SK-N-DZ (cell line): Measurements from ENCODE around the gene CIBAR2.

Experiments
- DNase-seq: peaks from one replicate; pipeline ENCODE4 v3.0.0-alpha.2; 2015; ENCODE audit warnings: low spot score

CIBAR2 gene

DNA sequence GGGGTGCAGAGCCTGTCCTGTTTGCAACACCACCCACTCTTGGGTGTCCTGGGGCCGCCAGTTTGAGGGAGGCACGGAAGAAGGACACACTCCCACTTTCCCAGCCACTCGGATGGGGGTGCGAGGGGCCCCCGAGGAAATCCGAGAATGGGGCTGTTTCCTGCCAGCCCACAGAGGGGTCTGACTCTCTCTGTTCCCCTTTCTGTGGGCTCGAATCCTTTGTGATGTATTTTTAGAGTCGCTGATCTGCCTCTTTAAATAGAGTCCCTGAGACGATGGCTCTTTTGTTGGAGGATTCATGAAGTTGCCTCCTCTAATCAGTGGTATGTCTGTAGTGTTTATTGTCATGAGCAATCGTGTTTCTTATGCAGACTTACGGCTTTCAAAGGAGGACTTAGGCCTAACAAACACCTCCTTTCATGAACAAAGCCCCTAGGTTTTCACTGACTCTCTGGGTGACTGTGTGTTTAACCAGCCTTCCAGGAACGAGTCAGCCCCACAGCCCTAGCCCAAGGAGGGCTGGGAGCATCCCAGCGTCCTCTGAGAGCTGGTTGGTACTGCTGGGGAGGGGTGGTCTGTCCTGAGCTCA is 29.1 kb downstream of the CIBAR2 start:
- no peak for DNase-seq

DNA sequence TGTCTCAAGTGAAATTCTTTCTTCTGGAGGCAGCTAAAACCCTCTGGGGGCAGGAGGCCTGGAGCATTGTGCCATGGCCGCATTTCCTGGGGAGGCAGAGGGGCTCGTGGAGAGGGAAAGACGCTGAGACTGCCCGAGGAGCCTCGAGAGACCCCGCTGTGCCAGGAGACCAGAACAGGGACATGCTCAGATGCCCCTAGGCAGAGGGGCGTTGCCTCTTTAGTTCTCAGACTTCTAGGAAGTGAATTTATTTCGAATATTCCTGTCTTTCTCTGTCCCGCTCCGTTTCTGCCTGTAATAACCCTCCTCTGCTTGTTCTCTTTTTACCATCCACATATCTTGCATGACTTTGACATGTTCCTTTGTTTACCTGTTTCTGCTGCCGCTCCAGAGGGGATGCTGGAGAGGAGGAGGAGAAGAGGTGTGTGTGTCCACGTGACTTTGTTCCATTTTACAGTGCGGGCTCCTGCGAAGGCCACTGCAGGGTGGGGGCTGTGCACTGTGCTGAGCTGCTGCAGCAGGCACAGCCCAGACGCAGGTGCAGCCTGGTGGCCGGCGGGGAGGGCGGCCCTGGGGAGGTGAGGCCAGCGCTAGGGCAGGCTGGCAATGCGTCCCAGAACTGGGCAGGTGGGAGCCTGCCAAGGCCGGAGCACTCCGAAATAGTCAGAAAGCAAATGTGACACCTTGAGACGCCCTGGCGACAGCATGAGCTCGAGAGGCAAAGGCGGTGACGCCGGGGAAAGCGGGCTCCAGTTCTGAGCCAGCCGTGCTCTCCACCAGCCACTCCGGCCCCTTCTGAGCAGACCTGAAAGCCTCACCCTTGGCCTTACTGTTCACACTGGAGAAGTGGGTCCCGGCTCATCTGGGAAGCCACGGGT is 29.9 kb downstream of the CIBAR2 start:
- peak; percentile 56 for DNase-seq

DNA sequence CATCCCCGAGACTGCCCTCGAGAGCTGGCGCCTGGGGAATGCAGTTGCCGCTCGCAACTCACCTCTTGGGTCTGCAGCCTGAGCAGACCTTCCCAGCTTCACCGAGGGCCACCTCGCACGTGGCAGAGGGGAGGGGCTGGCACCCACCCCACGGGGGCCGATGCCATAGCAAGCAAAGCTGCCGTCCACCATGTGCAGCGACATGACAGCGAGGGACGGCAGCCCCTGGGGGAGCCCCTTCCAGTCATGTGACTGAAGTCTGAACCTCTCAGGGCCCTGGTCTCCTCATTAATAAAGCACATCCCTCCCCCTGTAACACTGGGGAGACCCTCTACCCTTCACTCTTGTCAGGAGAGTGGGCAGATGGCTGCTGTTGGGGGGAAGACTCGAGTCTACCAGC is 30.5 kb downstream of the CIBAR2 start:
- DNase-seq, result no peak

DNA sequence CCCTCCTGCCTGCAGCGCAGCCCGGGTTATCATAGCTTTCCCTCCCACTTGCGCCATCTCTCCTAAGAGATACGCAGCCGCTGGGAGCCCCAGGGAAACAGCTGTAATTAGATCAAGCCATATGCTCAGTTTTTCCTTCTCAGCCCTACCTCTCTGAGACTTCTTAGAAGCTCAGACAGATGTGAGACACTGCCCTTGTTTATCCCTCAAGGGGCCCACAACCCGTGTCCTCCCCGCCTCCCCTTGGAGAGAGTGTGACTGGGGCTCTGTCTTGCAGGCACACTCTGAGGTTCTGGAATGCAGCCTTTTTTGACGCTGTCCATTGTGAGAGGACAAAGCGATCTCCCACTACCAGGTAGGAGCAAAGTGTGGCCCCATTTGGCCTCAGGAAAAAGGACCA is 31.2 kb downstream of the CIBAR2 start:
- DNase-seq, result peak; percentile 77

DNA sequence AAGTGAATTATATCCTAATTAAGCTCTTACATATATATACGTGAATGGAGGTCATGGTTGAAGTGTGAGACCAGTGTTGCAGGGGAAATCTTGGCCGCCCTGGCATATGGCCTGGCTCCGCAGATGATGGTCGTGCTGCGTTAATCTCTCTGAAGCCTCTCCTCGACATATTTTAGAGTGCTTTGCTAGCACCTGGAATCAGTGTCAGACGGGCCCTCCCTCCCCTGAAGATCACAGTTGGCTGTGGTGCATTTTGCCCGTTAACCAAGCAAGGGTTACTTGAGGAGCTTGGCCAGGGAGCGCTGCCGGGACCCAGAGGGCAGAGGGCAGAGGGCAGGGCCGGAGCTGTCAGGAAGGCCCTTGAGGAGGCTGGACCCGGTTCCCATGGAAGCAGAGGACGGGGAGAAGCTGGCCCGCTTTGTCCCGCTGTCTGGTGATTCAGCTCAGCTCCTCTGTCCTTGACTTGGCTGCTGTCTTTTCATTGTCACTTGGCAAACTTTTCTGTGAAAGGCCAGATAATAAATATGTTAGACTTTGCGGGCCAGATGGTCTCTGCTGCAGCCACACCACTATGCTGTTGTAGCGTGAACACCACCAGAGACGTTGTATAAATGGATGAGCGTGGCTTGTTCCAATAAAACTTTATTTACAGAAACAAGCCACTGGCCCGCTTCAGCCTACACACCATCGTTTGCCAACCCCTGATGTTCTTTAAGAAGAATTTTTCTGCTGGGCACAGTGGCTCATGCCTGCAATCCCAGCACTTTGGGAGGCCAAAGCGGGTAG is 32.3 kb downstream of the CIBAR2 start:
- no peak for DNase-seq

DNA sequence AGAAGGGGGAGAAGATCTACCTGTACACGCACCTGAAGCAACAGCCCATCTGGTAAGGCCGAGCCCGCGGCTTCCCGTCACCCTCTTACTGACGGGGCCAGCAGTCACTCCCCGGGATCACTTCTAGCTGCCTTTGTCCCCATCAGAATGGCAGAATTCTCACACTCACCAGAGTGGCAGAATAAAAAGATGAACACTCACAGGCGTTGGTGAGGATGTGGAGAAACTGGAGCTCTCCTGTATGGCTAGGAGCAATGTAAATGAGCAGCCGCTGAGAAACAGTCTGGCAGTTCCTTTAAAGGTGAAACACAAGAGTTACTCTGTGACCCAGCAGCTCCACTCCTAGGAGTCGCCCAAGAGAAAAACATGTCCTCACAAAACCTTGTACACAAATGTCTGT is 33.3 kb downstream of the CIBAR2 start:
- DNase-seq, result no peak

DNA sequence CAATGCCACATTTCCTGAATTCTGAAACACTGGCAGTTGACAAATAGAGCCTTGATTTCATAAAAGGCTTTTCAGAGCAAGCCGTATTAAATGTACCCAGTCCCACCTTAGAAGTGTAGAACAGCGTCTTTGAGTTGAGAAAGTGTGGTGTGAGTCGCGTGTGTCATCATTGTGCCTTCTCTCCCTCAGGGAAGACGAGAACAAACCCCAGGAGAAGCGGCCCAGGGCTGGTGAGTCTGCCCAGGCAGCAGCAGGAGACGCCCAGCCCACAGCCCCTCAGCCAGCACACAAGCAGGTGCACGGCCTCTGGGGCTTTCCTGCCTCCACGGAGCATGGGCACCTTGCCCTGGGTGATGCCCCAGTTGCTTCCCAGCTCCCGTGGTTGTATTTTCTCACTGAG is 34.0 kb downstream of the CIBAR2 start:
- no peak for DNase-seq

DNA sequence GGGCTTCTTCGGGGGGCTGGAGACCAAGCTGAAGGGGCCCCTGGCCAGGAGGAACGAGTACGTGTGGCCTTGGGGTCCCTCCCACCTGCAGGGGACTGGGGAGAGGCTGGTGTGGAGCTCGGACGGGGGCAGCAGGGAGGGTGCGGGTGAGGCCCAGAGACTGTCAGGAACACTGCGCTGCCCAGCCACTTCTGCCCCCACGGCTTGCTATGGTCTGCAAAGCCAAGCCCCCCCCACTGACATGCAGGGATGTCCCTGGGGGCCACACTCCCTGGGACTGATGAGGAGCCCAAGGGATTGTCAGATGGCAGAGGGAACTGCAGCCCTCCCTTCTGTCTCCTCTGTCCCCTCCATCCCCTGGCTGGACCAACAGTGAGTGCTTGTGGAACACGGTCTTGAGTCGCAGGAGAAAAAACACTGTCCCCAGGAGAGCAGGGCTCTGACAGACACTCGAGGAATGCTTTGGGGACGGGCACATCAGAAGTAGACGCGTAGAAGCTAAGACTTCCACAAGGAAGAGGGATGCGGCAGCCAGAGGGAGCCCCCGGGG is 34.6 kb downstream of the CIBAR2 start:
- no peak for DNase-seq

DNA sequence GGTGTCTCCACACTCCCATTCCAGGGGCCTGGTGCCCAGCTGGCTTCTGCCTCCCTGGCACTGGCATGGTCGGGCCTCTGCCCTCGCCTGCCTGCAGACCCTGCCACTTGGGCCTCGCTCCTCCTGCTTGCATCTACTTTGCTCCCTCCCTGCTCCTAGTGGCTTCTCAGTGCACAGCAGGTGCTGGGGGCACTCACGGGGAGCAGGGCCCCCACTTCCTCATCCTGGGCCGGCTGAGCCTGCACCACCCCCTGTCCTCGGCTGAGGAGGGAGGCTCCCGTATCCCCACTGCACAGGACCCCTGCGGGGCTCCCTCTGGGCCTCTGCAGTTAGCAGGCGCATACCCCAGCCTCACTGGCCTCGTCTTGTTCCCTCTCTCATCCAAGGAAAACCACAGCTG is 35.2 kb downstream of the CIBAR2 start:
- DNase-seq, result no peak

DNA sequence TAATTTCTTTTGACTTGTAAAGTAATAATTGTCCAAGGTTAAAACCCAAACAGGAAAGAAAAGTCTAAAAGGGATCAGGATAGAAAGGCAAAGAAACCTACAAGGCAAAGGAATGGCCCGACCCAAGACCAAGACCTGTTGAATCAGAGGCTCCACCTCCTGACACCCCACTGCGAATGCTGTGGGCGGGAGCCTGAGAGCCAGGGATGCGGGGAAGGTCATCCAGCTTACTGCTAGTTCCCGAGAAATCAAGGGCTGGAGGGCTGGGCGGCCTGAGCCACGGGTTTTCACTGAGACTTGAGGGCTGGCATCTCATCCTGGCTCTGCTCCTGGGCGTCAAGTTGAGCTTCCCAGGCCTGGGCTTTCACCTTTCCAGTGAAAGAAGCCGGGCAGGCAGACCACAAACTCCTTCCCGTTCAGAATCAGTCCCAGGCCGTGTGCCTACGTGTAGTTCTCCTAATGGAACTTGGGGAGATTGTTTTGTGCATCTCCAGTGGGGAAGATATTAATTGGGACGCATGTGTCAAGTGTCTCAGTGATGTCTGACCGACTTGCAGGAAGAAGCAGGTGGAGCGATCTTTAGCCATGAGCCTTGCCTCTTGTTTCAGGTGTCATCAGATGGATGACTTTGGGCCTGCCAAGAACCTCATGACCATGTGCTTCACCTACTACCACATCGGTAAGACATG is 36.9 kb downstream of the CIBAR2 start:
- DNase-seq, result no peak

DNA sequence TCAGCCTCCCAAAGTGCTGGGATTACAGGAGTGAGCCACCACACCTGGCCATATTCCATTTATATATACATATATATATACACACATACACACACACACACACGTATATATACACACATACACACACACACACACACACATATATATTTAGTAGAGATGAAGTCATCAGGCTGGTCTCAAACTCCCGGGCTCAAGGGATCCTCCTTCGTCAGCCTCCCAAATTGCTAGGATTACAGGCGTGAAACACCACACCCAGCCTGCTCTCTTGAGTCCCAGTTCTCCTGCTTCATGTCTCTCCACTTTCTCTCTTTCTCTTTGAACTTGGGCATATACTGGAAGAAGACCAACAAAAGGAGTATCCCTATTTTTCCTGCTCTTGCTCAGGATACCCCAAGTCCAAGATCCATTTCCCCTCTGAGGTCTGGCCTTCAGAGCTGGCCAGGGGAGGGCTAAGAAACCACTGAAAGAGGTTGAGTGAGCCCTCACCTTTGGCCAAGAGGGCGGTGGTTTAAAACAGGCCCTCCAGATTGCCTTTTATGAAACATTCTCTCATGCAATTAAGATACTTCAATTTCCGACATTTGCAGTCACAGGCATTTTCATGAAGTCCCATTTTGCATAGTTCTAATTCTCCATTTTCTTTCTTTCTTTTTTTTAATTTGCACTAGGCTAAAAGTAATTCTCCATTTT is 37.9 kb downstream of the CIBAR2 start:
- DNase-seq, result no peak

DNA sequence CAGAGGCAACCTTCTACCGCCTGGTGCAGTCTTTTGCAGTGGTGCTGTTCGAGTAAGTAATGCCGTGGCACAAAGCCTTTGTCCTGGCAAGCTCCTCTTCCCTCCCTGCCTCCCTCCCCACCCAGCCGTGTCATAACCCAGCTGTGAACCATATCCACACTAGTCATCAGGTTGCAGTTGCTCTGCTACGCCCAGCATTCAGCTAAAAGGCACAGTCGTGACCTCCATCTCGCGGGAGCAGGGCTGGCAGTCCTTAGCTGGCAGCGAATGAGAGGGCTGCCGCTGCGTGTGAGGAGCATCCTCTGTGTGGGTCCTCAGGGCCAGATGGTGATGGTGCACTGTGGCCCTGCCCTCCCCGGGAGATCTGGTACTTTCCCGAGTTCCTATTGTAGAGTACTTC is 39.3 kb downstream of the CIBAR2 start:
- DNase-seq, result no peak

DNA sequence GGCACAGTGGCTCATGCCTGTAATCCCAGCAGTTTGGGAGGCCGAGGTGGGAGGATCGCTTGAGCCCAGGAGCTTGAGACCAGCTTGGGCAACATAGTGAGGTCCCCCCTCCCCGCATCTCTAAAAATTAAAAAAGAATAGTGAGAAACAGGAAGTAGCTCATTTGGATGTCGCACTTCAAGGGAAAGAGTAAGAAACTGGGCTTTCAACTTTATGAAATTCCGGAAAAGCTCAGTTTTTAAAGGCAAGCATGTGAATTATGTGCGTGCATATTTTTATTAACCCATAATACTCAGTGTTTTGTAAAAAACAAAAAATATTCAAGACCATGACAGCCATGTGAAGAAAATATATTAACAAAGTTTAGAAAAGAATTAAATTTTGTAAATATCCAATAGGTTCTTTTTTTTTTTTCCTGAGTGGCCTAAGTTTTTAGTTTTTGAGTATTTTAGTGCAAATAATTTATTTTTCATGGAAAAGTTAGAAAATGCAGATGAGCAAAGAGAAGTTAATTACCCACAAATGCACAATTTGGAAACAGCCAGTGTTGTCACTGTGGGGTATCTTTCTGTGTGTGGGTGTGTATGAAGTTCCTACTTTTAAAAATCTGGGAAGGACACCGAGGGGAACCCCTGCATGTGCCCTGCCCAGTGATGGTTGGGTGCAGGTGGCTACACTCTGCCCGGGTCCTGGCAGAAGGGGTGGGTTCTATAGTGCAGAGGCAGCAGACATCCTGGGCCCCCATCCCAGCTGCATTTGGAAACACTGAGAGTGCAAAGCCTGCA is 40.0 kb downstream of the CIBAR2 start:
- DNase-seq, result no peak

DNA sequence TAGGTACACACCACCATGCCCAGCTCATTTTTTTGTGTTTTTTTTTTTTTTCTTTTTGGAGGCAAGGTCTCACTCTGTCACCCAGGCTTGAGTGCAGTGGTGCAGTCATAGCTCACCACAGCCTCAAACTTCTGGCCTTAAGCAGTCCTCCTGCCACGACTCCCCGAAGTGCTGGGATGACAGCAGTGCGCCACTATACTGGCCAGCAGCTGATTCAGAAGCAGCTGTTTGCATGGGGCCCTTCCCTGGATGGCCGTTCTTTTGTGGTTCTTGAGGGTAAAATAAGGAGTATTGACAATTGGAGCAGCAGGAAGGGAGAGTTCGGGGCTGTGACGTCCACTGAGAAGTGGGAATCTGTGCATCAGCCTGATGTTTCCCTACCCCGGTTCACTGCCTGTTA is 43.1 kb downstream of the CIBAR2 start:
- DNase-seq, result no peak

DNA sequence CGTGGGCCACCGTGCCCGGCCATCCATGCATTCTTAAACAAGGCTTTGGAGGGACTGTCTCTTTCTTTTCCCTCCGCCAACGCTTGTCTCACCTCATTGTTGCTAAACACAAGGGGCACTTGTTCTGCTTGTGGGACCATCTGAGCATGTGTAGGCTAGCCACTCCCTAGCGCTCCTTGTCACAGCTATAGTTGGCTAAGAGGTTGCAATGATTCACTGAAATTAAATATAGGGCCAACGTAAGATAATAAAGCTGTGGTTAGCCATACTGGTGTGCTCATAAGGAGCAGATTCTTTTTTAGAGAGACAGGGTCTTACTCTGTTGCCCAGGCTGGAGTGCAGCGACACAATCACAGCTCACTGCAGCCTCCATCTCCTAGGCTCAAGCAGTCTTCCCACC is 43.5 kb downstream of the CIBAR2 start:
- DNase-seq, result no peak

DNA sequence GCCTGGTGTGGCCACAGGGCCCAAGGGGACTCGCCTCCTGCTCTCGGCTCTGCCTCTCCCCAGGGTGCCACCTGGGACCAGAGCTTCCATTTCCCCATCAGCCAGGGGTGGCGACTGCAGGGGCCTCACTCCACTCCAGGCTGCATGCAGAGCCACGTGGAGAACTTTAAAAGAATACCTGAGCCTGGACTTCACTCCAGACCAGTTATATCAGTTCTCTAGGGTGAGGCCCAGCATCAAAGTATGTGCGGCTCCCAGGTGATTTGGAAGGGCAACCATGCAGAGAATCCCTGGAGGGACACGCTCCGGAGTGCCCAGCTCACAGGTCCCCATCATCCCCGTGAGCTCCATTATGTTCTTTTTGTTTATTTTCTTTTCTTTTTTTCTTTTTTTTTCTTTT is 44.8 kb downstream of the CIBAR2 start:
- DNase-seq, result no peak

DNA sequence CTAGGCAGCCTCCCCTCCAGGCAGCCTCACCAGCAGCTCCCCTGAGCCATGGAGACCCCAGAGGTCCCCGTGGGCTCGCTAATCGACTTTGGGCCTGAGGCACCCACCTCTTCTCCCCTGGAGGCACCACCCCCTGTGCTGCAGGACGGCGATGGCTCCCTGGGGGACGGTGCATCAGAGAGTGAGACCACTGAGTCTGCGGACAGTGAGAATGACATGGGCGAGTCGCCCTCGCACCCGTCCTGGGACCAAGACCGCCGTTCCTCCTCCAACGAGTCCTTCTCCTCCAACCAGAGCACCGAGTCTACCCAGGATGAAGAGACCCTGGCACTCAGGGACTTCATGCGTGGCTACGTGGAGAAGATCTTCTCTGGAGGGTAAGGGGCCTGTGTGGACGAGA is 45.2 kb downstream of the CIBAR2 start:
- no peak for DNase-seq

DNA sequence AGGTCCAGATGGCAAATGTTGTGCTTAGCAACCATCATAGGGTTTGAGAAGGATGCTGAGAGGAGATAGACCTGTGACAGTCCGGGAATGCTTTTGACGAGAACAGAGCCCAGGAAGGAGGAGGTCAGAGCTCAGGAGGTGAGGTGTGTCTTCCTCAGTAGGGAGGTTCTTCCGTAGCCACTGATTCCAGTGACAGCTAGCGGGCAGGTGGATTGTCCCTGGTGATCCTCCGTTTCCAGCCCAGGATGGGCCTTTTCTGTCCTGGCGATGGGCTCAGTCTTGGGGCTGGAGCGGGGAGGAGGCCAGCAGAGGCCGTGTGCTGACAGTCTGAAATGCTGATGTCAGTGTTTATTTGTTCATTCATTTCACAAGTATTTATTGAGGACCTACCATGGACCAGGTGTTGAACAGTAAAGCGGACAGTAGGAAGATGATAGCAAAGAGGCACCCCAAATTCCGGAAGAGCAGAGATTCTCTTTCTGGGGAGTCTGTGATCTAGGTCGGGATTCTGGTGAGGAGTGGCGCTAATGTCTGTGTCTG is 45.9 kb downstream of the CIBAR2 start:
- no peak for DNase-seq

DNA sequence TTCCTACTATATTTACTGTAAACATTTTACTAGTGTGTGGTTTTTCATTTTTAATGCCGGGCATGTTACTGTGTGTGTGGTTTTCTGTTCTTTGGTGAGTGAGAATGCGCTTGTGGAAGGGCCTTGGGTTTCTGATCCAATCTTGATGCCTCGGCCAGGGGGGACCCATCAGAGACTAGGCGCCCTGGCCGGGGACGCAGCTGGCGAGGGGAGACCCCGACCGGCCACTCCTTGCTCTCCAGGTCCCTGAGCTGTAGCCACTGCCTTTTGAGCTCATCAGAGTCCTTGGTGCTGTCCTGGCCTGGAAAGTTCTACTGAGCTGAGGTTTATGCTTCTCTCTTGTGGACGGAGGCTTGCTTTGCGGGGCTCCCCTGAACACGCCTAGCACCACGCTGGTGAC is 47.2 kb downstream of the CIBAR2 start:
- DNase-seq, result no peak

DNA sequence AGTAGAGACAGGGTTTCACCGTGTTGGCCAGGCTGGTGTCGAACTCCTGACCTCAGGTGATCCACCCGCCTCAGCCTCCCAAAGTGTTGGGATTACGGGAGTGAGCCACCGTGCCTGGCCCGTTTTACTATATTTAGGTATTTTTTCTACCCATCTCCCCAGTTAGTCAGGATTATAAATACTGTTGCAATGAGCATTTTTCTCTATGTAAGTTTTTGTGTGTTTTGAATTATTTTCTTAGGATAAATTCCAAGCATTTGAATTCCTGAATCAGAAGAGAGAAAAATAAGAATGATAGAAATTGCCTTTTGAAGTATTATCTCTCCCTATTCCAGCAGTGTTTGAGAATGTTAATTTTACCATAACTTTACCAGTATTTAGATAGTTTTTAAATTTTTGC is 48.1 kb downstream of the CIBAR2 start:
- no peak for DNase-seq
